Fibroblast of lung (primary cell): ENCODE results near the gene NKTR.

Experiments used
- EZH2 ChIP-seq: IDR thresholded peaks from 2 replicates; pipeline ENCODE4 v1.5.1; 2012; ENCODE audit warnings: low read length, control low read depth, mild to moderate bottlenecking; ENCODE audit errors: missing control alignments
- TF ChIP-seq, protein P1 (sequence below), 2 donors: IDR thresholded peaks in 1 of 2; conservative IDR thresholded peaks in 1 of 2; 1 replicate in 1 of 2; 2 replicates in 1 of 2; pipeline ENCODE4 v1.5.1; 2011 to 2012; ENCODE audit warnings: low read length in 2 of 2, control low read depth in 1 of 2, inconsistent platforms in 1 of 2, low read depth in 1 of 2, mild to moderate bottlenecking in 1 of 2

DNA sequence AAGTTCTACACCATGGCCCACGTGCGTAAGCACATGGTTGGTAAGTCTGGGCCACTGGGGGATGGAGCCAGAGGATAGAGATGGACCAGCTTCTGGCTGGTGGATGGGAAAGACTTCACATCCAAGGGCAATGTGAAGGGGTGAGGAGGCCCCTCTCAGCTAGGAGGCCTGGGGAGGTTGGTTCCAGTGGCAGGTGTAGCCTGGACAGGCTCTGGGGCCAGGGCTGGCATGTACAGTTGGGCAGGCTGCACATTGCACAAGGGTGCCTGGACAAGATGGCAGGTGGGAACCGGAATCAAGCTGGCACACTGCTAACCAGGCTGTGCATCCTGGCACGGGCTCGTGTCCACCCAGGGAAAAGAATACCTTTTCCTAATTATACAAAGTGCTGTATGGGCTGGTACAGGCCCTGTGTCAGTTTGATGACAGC lies 61.1 kb downstream of the NKTR start:
- TF ChIP-seq, protein P1, sequence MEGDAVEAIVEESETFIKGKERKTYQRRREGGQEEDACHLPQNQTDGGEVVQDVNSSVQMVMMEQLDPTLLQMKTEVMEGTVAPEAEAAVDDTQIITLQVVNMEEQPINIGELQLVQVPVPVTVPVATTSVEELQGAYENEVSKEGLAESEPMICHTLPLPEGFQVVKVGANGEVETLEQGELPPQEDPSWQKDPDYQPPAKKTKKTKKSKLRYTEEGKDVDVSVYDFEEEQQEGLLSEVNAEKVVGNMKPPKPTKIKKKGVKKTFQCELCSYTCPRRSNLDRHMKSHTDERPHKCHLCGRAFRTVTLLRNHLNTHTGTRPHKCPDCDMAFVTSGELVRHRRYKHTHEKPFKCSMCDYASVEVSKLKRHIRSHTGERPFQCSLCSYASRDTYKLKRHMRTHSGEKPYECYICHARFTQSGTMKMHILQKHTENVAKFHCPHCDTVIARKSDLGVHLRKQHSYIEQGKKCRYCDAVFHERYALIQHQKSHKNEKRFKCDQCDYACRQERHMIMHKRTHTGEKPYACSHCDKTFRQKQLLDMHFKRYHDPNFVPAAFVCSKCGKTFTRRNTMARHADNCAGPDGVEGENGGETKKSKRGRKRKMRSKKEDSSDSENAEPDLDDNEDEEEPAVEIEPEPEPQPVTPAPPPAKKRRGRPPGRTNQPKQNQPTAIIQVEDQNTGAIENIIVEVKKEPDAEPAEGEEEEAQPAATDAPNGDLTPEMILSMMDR (conservative IDR thresholded peaks at IDR 0.05 in 1 of 2, IDR thresholded peaks at IDR 0.05 in 1 of 2; ENCODE audit: low read depth in 1 of 2, low read length in 2 of 2), result no peak
- TF ChIP-seq EZH2, result no peak
